HepG2 (cell line): ENCODE data around the gene DRAXIN. TPM values are rescaled to one million over a fixed set of nuclear protein-coding genes. Genes with fewer than 3 reads are reported as not detected.

ENCODE experiments used
- AKNA ChIP-seq: sonication (generic); formaldehyde crosslinking; IDR thresholded peaks from 2 replicates; pipeline ENCODE4 v1.4.0; 2020; ENCODE audit warnings: missing genetic modification reagents, borderline replicate concordance
- ATRX ChIP-seq: sonication (generic); formaldehyde crosslinking; IDR thresholded peaks from 2 replicates; pipeline ENCODE4 v1.4.0; 2020; ENCODE audit warnings: missing genetic modification reagents, borderline replicate concordance
- CBX2 ChIP-seq, 2 experiments: fragments of 200-600 bp in 1 of 2; sonication (generic); formaldehyde crosslinking in 1 of 2; IDR thresholded peaks; 2 replicates each; pipeline versions ENCODE4 v1.7.0 to v1.8.1; 2018 to 2022; ENCODE audit warnings: low read depth in 2 of 2, low read length in 1 of 2, mild to moderate bottlenecking in 1 of 2, missing genetic modification reagents in 1 of 2
- CCDC6 ChIP-seq: sonication (generic); formaldehyde crosslinking; IDR thresholded peaks from 2 replicates; pipeline ENCODE4 v1.8.1; 2022; ENCODE audit warnings: mild to moderate bottlenecking, missing genetic modification reagents, moderate library complexity
- DPF2 ChIP-seq: sonication (generic); formaldehyde crosslinking; IDR thresholded peaks from 2 replicates; pipeline ENCODE4 v1.4.0; 2020; ENCODE audit warnings: mild to moderate bottlenecking, low read depth, missing genetic modification reagents, borderline replicate concordance
- HBP1 ChIP-seq: IDR thresholded peaks from 2 replicates; pipeline ENCODE4 v1.6.1; 2016; ENCODE audit warnings: low read depth, control low read depth
- KLF11 ChIP-seq: IDR thresholded peaks from 2 replicates; pipeline ENCODE4 v1.6.1; 2016; ENCODE audit warnings: missing compliant biosample characterization
- NFATC3 ChIP-seq: sonication (generic); formaldehyde crosslinking; IDR thresholded peaks from 2 replicates; pipeline ENCODE4 v1.5.1; 2020; ENCODE audit warnings: mild to moderate bottlenecking, missing genetic modification reagents
- SIX4 ChIP-seq: sonication (generic); formaldehyde crosslinking; IDR thresholded peaks from 2 replicates; pipeline ENCODE4 v1.4.0; 2020; ENCODE audit warnings: missing genetic modification reagents
- SKI ChIP-seq: fragments of 450-650 bp; IDR thresholded peaks from one replicate; pipeline ENCODE4 v1.6.1; 2018; ENCODE audit warnings: mild to moderate bottlenecking; ENCODE audit not compliant: partially characterized antibody
- YEATS4 ChIP-seq: sonication (generic); formaldehyde crosslinking; IDR thresholded peaks from 2 replicates; pipeline ENCODE4 v1.4.0; 2020; ENCODE audit warnings: missing genetic modification reagents, borderline replicate concordance
- ZBTB8A ChIP-seq: sonication (generic); formaldehyde crosslinking; IDR thresholded peaks from 2 replicates; pipeline ENCODE4 v1.4.0; 2020; ENCODE audit warnings: mild to moderate bottlenecking, low read depth, missing genetic modification reagents, borderline replicate concordance
- ZNF251 ChIP-seq: sonication (generic); formaldehyde crosslinking; IDR thresholded peaks from 2 replicates; pipeline ENCODE4 v1.9.0; 2021; ENCODE audit warnings: mild to moderate bottlenecking, missing genetic modification reagents
- ZNF777 ChIP-seq: sonication (generic); formaldehyde crosslinking; IDR thresholded peaks from 2 replicates; pipeline ENCODE4 v1.4.0; 2020; ENCODE audit warnings: missing genetic modification reagents
- polyA plus RNA-seq, 8 experiments: library from polyadenylated mRNA; depleted of rRNA in 3 of 8; stranded (reverse) in 7 of 8; unstranded in 1 of 8; fragments of >200 nt; fragmentation: Illumina TruSeq in 4 of 8; extraction: Trizol in 4 of 8; gene quantifications; 2 replicates each; pipeline versions ENCODE4 v1.2.1 to v1.2.3, GENCODE V29; 2011 to 2016; ENCODE audit warnings: low read depth in 4 of 8, missing spikeins in 1 of 8, mixed read lengths in 1 of 8; ENCODE audit not compliant: insufficient read depth in 1 of 8
- total RNA-seq, 5 experiments: library from RNA; depleted of rRNA; stranded (reverse); fragments of >200 nt; fragmentation: Illumina TruSeq; extraction: Trizol; gene quantifications; 2 replicates each; pipeline ENCODE4 v1.2.3, GENCODE V29; 2016; ENCODE audit warnings: low read depth in 1 of 5
- TF ChIP-seq, protein P1 (sequence below): sonication (generic); formaldehyde crosslinking; IDR thresholded peaks from 2 replicates; pipeline ENCODE4 v1.8.0; 2022; ENCODE audit warnings: missing genetic modification reagents, mild to moderate bottlenecking, moderate library complexity, borderline replicate concordance
- TF ChIP-seq, protein P2 (sequence below): sonication (generic); formaldehyde crosslinking; IDR thresholded peaks from 2 replicates; pipeline ENCODE4 v1.5.0; 2020; ENCODE audit warnings: mild to moderate bottlenecking, missing genetic modification reagents

Gene DRAXIN
- total and polyA plus RNA-seq, 2 of the 13 experiments (the other 11 are each of a cell fraction or from before 2014, with no cell fraction given) = 0.02 TPM; not detected in 1

DNA sequence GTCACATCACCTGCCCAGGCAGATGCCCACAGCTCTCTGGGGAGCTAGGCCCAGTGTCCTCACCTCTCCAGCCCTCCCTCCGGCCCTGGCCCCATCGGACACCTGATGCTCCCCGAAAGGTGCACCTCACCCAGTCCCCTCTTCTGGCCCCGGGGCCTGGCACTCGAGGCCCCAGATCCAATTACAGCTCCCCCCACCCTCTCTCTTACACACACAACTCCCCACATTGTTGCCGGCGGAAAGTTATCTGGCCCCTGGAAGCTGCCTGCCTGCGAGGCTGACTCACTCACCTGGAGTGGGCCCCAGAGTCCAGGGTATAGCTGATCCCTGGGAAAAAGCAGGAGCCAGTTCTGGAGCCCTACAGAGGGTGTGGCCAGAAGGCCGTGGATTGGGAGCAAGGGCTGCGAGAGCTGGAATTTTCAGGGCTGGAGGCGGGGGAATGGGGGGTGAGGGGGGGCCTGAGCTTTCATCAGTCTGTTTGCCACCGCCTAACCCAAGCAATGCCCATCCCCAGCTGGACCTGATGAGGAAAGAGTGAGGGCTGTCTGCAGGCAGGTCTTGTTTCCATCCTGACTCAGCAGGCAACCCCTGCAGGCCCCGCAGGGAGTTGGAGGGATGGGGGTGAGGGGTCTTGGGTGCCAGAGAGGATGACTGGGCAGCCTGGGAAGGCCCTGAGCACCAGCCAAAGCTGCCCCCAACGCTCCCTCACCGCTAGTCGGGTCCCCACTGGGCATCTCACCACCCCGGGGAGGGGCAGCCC lies 38.2 kb upstream of the DRAXIN start (continued):
- TF ChIP-seq ZBTB8A (CRISPR knock-in tag) = no peak
- no peak for TF ChIP-seq NFATC3
- no peak; the same call in 1 of the 2 replicates for TF ChIP-seq KLF11 (CRISPR knock-in tag)
- peak; percentile 11 for TF ChIP-seq SKI
- no peak for TF ChIP-seq ZNF777 (CRISPR knock-in tag)
- TF ChIP-seq YEATS4 (CRISPR knock-in tag) = no peak
- no peak for TF ChIP-seq HBP1 (CRISPR knock-in tag)
- TF ChIP-seq, protein P1, sequence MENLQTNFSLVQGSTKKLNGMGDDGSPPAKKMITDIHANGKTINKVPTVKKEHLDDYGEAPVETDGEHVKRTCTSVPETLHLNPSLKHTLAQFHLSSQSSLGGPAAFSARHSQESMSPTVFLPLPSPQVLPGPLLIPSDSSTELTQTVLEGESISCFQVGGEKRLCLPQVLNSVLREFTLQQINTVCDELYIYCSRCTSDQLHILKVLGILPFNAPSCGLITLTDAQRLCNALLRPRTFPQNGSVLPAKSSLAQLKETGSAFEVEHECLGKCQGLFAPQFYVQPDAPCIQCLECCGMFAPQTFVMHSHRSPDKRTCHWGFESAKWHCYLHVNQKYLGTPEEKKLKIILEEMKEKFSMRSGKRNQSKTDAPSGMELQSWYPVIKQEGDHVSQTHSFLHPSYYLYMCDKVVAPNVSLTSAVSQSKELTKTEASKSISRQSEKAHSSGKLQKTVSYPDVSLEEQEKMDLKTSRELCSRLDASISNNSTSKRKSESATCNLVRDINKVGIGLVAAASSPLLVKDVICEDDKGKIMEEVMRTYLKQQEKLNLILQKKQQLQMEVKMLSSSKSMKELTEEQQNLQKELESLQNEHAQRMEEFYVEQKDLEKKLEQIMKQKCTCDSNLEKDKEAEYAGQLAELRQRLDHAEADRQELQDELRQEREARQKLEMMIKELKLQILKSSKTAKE (CRISPR knock-in tag) = peak; percentile 58; the same call in 1 of the 2 replicates
- no peak for TF ChIP-seq ZNF251
- TF ChIP-seq, protein P2, sequence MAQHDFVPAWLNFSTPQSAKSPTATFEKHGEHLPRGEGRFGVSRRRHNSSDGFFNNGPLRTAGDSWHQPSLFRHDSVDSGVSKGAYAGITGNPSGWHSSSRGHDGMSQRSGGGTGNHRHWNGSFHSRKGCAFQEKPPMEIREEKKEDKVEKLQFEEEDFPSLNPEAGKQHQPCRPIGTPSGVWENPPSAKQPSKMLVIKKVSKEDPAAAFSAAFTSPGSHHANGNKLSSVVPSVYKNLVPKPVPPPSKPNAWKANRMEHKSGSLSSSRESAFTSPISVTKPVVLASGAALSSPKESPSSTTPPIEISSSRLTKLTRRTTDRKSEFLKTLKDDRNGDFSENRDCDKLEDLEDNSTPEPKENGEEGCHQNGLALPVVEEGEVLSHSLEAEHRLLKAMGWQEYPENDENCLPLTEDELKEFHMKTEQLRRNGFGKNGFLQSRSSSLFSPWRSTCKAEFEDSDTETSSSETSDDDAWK = no peak
- TF ChIP-seq AKNA = no peak
- TF ChIP-seq CBX2 (IDR thresholded peaks at IDR 0.05; ENCODE audit: low read depth, low read length) = no peak
- TF ChIP-seq CBX2 (CRISPR knock-in tag; IDR thresholded peaks at IDR 0.05; ENCODE audit: low read depth) = no peak
- TF ChIP-seq DPF2 (CRISPR knock-in tag) = peak; percentile 45; the same call in 1 of the 2 replicates
- no peak for TF ChIP-seq ATRX (CRISPR knock-in tag)
- TF ChIP-seq SIX4 (CRISPR knock-in tag) = peak; percentile 65; the same call in 1 of the 2 replicates
- peak; percentile 49; the same call in 1 of the 2 replicates for TF ChIP-seq CCDC6
